ENCODE data around the gene ADCY9. TPM values are rescaled to one million over a fixed set of nuclear protein-coding genes. Genes with fewer than 3 reads are reported as not detected.

The ADCY9 gene
- total and polyA plus RNA-seq, 9 donors = 9.5 to 17.5 (median 15.9) TPM

- Histone ChIP-seq H3K4me3 (ENCODE audit: low read length) (no peak overlapping the region), H3K27ac (ENCODE audit: low read length) (no peak overlapping the region)
- 90% methylated on average over 5 of the region's 6 CpGs for WGBS (ENCODE audit: insufficient coverage)
These were observed 107.1 kb downstream of the ADCY9 start for GRCh38 chr16:4009177-4009576.

GRCh38 chr16:4008116-4008515 lies 108.1 kb downstream of the ADCY9 start:
- no peaks in the 10 kb centered on the region for H3K9me3 ChIP-seq (replicated peaks; ENCODE audit: control insufficient read depth, low read depth, low read length)
- H3K36me3 ChIP-seq (ENCODE audit: control insufficient read depth, insufficient read depth, low read length) = peaks cover 4% of the 10 kb centered on the region
- peaks cover 15% of the 10 kb centered on the region for H3K4me1 ChIP-seq (ENCODE audit: control insufficient read depth, insufficient read depth, low read length)
- no CpG with 5 or more reads among the region's 5 CpGs for WGBS (ENCODE audit: insufficient coverage)
- no peak for DNase-seq
- H3K27me3 ChIP-seq (ENCODE audit: control insufficient read depth, insufficient read depth, low read length) = no peaks in the 10 kb centered on the region
- no peak overlapping the region for H3K27ac ChIP-seq (ENCODE audit: low read length)
- H3K4me3 ChIP-seq (ENCODE audit: low read length) = no peak overlapping the region

More at GRCh38 chr16:4009177-4009576, 107.1 kb downstream of the ADCY9 start:
- H3K4me1 ChIP-seq (ENCODE audit: control insufficient read depth, insufficient read depth, low read length) = peaks cover 18% of the 10 kb centered on the region
- peaks cover 4% of the 10 kb centered on the region for H3K36me3 ChIP-seq (ENCODE audit: control insufficient read depth, insufficient read depth, low read length)
- H3K9me3 ChIP-seq (replicated peaks; ENCODE audit: control insufficient read depth, low read depth, low read length) = no peaks in the 10 kb centered on the region
- no peaks in the 10 kb centered on the region for H3K27me3 ChIP-seq (ENCODE audit: control insufficient read depth, insufficient read depth, low read length)
- DNase-seq = no peak

GRCh38 chr16:4006397-4006999 lies 109.7 kb downstream of the ADCY9 start:
- Histone ChIP-seq H3K4me3 (ENCODE audit: low read length) (no peak overlapping the region), H3K27ac (ENCODE audit: low read length) (no peak overlapping the region), H3K9me3 (replicated peaks; ENCODE audit: control insufficient read depth, low read depth, low read length) (no peaks in the 10 kb centered on the region), H3K4me1 (ENCODE audit: control insufficient read depth, insufficient read depth, low read length) (peaks cover 10% of the 10 kb centered on the region), H3K27me3 (ENCODE audit: control insufficient read depth, insufficient read depth, low read length) (no peaks in the 10 kb centered on the region), H3K36me3 (ENCODE audit: control insufficient read depth, insufficient read depth, low read length) (peaks cover 4% of the 10 kb centered on the region)
- DNase-seq = no peak
- 75% methylated on average over 4 of the region's 12 CpGs for WGBS (ENCODE audit: insufficient coverage)

- no peaks in the 10 kb centered on the region for H3K9me3 ChIP-seq (replicated peaks; ENCODE audit: control insufficient read depth, low read depth, low read length)
- peaks cover 7% of the 10 kb centered on the region for H3K4me1 ChIP-seq (ENCODE audit: control insufficient read depth, insufficient read depth, low read length)
- 59% methylated on average over 13 of the region's 13 CpGs for WGBS (ENCODE audit: insufficient coverage)
- H3K4me3 ChIP-seq (ENCODE audit: low read length) = no peak overlapping the region
- no peak overlapping the region for H3K27ac ChIP-seq (ENCODE audit: low read length)
- no peaks in the 10 kb centered on the region for H3K27me3 ChIP-seq (ENCODE audit: control insufficient read depth, insufficient read depth, low read length)
- peaks cover 4% of the 10 kb centered on the region for H3K36me3 ChIP-seq (ENCODE audit: control insufficient read depth, insufficient read depth, low read length)
- DNase-seq = peak; percentile 46
These were observed 110.5 kb downstream of the ADCY9 start for GRCh38 chr16:4005731-4006130.

GRCh38 chr16:4005281-4005680 lies 111.0 kb downstream of the ADCY9 start:
- 78% methylated on average over 1 of the region's 9 CpGs for WGBS (ENCODE audit: insufficient coverage)
- no peak overlapping the region for H3K27ac ChIP-seq (ENCODE audit: low read length)

GRCh38 chr16:4004206-4004605 lies 112.0 kb downstream of the ADCY9 start:
- Histone ChIP-seq H3K9me3 (replicated peaks; ENCODE audit: control insufficient read depth, low read depth, low read length) (no peaks in the 10 kb centered on the region), H3K4me1 (ENCODE audit: control insufficient read depth, insufficient read depth, low read length) (peaks cover 21% of the 10 kb centered on the region), H3K27ac (ENCODE audit: low read length) (no peak overlapping the region), H3K27me3 (ENCODE audit: control insufficient read depth, insufficient read depth, low read length) (no peaks in the 10 kb centered on the region), H3K4me3 (ENCODE audit: low read length) (no peak overlapping the region), H3K36me3 (ENCODE audit: control insufficient read depth, insufficient read depth, low read length) (no peaks in the 10 kb centered on the region)
- no CpG with 5 or more reads among the region's 7 CpGs for WGBS (ENCODE audit: insufficient coverage)
- no peak for DNase-seq

More at GRCh38 chr16:4005281-4005680, 111.0 kb downstream of the ADCY9 start:
- no peak for DNase-seq
- Histone ChIP-seq H3K36me3 (ENCODE audit: control insufficient read depth, insufficient read depth, low read length) (peaks cover 4% of the 10 kb centered on the region), H3K27me3 (ENCODE audit: control insufficient read depth, insufficient read depth, low read length) (no peaks in the 10 kb centered on the region), H3K4me3 (ENCODE audit: low read length) (no peak overlapping the region), H3K9me3 (replicated peaks; ENCODE audit: control insufficient read depth, low read depth, low read length) (no peaks in the 10 kb centered on the region), H3K4me1 (ENCODE audit: control insufficient read depth, insufficient read depth, low read length) (peaks cover 10% of the 10 kb centered on the region)

- Histone ChIP-seq H3K27me3 (ENCODE audit: control insufficient read depth, insufficient read depth, low read length) (no peaks in the 10 kb centered on the region), H3K36me3 (ENCODE audit: control insufficient read depth, insufficient read depth, low read length) (no peaks in the 10 kb centered on the region), H3K4me1 (ENCODE audit: control insufficient read depth, insufficient read depth, low read length) (peaks cover 27% of the 10 kb centered on the region), H3K9me3 (replicated peaks; ENCODE audit: control insufficient read depth, low read depth, low read length) (no peaks in the 10 kb centered on the region), H3K4me3 (ENCODE audit: low read length) (no peak overlapping the region), H3K27ac (ENCODE audit: low read length) (no peak overlapping the region)
- 95% methylated on average over 11 of the region's 11 CpGs for whole genome bisulfite sequencing (ENCODE audit: insufficient coverage)
- no peak for DNase-seq
These were observed 112.7 kb downstream of the ADCY9 start for GRCh38 chr16:4003576-4003975.

GRCh38 chr16:4003166-4003565 lies 113.1 kb downstream of the ADCY9 start:
- no peak for DNase-seq
- no peaks in the 10 kb centered on the region for H3K27me3 ChIP-seq (ENCODE audit: control insufficient read depth, insufficient read depth, low read length)
- no peak overlapping the region for H3K4me3 ChIP-seq (ENCODE audit: low read length)
- H3K9me3 ChIP-seq (replicated peaks; ENCODE audit: control insufficient read depth, low read depth, low read length) = no peaks in the 10 kb centered on the region
- no peaks in the 10 kb centered on the region for H3K36me3 ChIP-seq (ENCODE audit: control insufficient read depth, insufficient read depth, low read length)
- peaks cover 27% of the 10 kb centered on the region for H3K4me1 ChIP-seq (ENCODE audit: control insufficient read depth, insufficient read depth, low read length)
- WGBS (ENCODE audit: insufficient coverage) = 82% methylated on average over 15 of the region's 19 CpGs
- no peak overlapping the region for H3K27ac ChIP-seq (ENCODE audit: low read length)

GRCh38 chr16:4002121-4002520 lies 114.1 kb downstream of the ADCY9 start:
- Histone ChIP-seq H3K27me3 (ENCODE audit: control insufficient read depth, insufficient read depth, low read length) (no peaks in the 10 kb centered on the region), H3K9me3 (replicated peaks; ENCODE audit: control insufficient read depth, low read depth, low read length) (no peaks in the 10 kb centered on the region), H3K4me1 (ENCODE audit: control insufficient read depth, insufficient read depth, low read length) (peaks cover 23% of the 10 kb centered on the region), H3K4me3 (ENCODE audit: low read length) (no peak overlapping the region), H3K36me3 (ENCODE audit: control insufficient read depth, insufficient read depth, low read length) (no peaks in the 10 kb centered on the region), H3K27ac (ENCODE audit: low read length) (no peak overlapping the region)
- WGBS (ENCODE audit: insufficient coverage) = no CpG with 5 or more reads among the region's 2 CpGs
- no peak for DNase-seq

- no peak overlapping the region for H3K4me3 ChIP-seq (ENCODE audit: low read length)
These were observed 116.5 kb downstream of the ADCY9 start for GRCh38 chr16:3999479-4000325.

More at GRCh38 chr16:3999479-4000325, 116.5 kb downstream of the ADCY9 start:
- peak; percentile 85 for DNase-seq
- H3K9me3 ChIP-seq (replicated peaks; ENCODE audit: control insufficient read depth, low read depth, low read length) = no peaks in the 10 kb centered on the region
- H3K27ac ChIP-seq (ENCODE audit: low read length) = peak overlapping the region; percentile 68
- WGBS (ENCODE audit: insufficient coverage) = 63% methylated on average over 14 of the region's 20 CpGs
- peaks cover 23% of the 10 kb centered on the region for H3K4me1 ChIP-seq (ENCODE audit: control insufficient read depth, insufficient read depth, low read length)
- no peaks in the 10 kb centered on the region for H3K36me3 ChIP-seq (ENCODE audit: control insufficient read depth, insufficient read depth, low read length)
- no peaks in the 10 kb centered on the region for H3K27me3 ChIP-seq (ENCODE audit: control insufficient read depth, insufficient read depth, low read length)

All from muscle of leg (tissue), 11 donors.